CD8-positive, alpha-beta memory T cell (primary cell): ENCODE measurements around the gene TTLL6. TPM values are rescaled to one million over a fixed set of nuclear protein-coding genes. Genes with fewer than 3 reads are reported as not detected.

ENCODE experiments used
- CTCF ChIA-PET: fragments of 350-600 bp; sonication (Branson Sonifier 250); formaldehyde crosslinking; loops from one replicate; lab custom pipeline; 2021; ENCODE audit warnings: antibody characterized with exemption; lab: Charles Lee
- POLR2A ChIA-PET: fragments of 350-600 bp; sonication (Branson Sonifier 250); formaldehyde crosslinking; loops from one replicate; lab custom pipeline; 2021; ENCODE audit warnings: antibody characterized with exemption; lab: Charles Lee
- DNase-seq, 5 donors: peaks; one replicate each; pipeline versions ENCODE4 v3.0.0 to v3.0.0-alpha.2; 2020 to 2022; ENCODE audit warnings: mixed read lengths in 1 of 5
- H3K27ac ChIP-seq: one replicate; pipeline ENCODE4 v1.7.0; 2013; ENCODE audit warnings: low read depth, mild to moderate bottlenecking, low read length, moderate library complexity
- H3K27me3 ChIP-seq: 2 replicates; pipeline ENCODE4 v1.7.0; 2013; ENCODE audit warnings: low read length, mild to moderate bottlenecking; ENCODE audit not compliant: insufficient read depth, poor library complexity, severe bottlenecking
- H3K36me3 ChIP-seq: 2 replicates; pipeline ENCODE4 v1.7.0; 2013; ENCODE audit warnings: mild to moderate bottlenecking, low read length, moderate library complexity; ENCODE audit not compliant: insufficient read depth
- H3K4me1 ChIP-seq: 2 replicates; pipeline ENCODE4 v1.7.0; 2013; ENCODE audit warnings: mild to moderate bottlenecking, low read length, moderate library complexity; ENCODE audit not compliant: insufficient read depth
- H3K4me3 ChIP-seq: 2 replicates; pipeline ENCODE4 v1.7.0; 2013; ENCODE audit warnings: mild to moderate bottlenecking, low read length
- H3K9me3 ChIP-seq: 2 replicates; pipeline ENCODE4 v1.7.0; 2013; ENCODE audit warnings: mild to moderate bottlenecking, low read length
- H3K27ac Mint-ChIP-seq, 8 donors: one replicate each; pipeline ENCODE4 v1.8.0; 2020 to 2021; ENCODE audit warnings: mixed read lengths in 8 of 8, mild to moderate bottlenecking in 6 of 8, inconsistent platforms in 3 of 8, moderate library complexity in 3 of 8
- H3K27me3 Mint-ChIP-seq, 2 donors: one replicate each; pipeline ENCODE4 v1.8.0; 2020 to 2021; ENCODE audit warnings: mixed read lengths in 2 of 2, mild to moderate bottlenecking in 1 of 2, moderate library complexity in 1 of 2
- H3K36me3 Mint-ChIP-seq, 3 donors: one replicate each; pipeline ENCODE4 v1.8.0; 2020 to 2021; ENCODE audit warnings: mixed read lengths in 3 of 3, inconsistent platforms in 1 of 3, mild to moderate bottlenecking in 1 of 3
- H3K4me1 Mint-ChIP-seq, 3 donors: one replicate each; pipeline ENCODE4 v1.8.0; 2020 to 2021; ENCODE audit warnings: mixed read lengths in 3 of 3, inconsistent platforms in 1 of 3, mild to moderate bottlenecking in 1 of 3
- H3K4me3 Mint-ChIP-seq, 7 donors: one replicate each; pipeline ENCODE4 v1.8.0; 2020 to 2021; ENCODE audit warnings: mixed read lengths in 7 of 7, mild to moderate bottlenecking in 6 of 7, moderate library complexity in 4 of 7, inconsistent platforms in 2 of 7
- H3K9me3 Mint-ChIP-seq, 5 donors: one replicate each; pipeline ENCODE4 v1.8.0; 2020 to 2022; ENCODE audit warnings: mixed read lengths in 5 of 5, mild to moderate bottlenecking in 3 of 5, moderate library complexity in 2 of 5, inconsistent platforms in 1 of 5
- polyA plus RNA-seq: library from polyadenylated mRNA; unstranded; fragments of 300-500 nt; fragmentation: Illumina TruSeq; gene quantifications from one replicate; pipeline ENCODE4 v1.2.3, GENCODE V29; 2021
- total RNA-seq, 2 experiments: library from RNA; stranded (reverse); gene quantifications; one replicate each; pipeline ENCODE4 v1.2.3, GENCODE V29; 2021

The TTLL6 gene
- total and polyA plus RNA-seq, 3 experiments from 2014 or later, result not detected

GRCh38 chr17:48757524-48757961 lies 59.5 kb downstream of the TTLL6 start:
- Histone ChIP-seq H3K4me3 (no peak overlapping the region), H3K4me1 (no peaks in the 10 kb centered on the region), H3K9me3 (no peaks in the 10 kb centered on the region), H3K27me3 (peaks cover 53% of the 10 kb centered on the region), H3K27ac (no peak overlapping the region), H3K36me3 (no peaks in the 10 kb centered on the region)
- Mint-ChIP-seq H3K27me3 (peaks cover 57 to 89% of the 10 kb centered on the region in 2 donors), H3K4me1 (peaks cover 13 to 18% (median 15%) of the 10 kb centered on the region in 3 donors), H3K27ac (no peak overlapping the region), H3K9me3 (no peaks in the 10 kb centered on the region), H3K4me3 (no peak overlapping the region), H3K36me3 (peaks cover 0 to 2% (median 0%) of the 10 kb centered on the region in 3 donors)
- ChIA-PET POLR2A (no interaction called here), CTCF (interaction anchor here (1.0 kb wide), 1 partner anchor 127 kb away, joined by 3 read pairs; no protein-coding TSS in a partner anchor)
- DNase-seq, result no peak

- Histone ChIP-seq H3K27ac (no peak overlapping the region), H3K27me3 (peaks cover 60% of the 10 kb centered on the region), H3K4me1 (no peaks in the 10 kb centered on the region), H3K4me3 (no peak overlapping the region), H3K36me3 (no peaks in the 10 kb centered on the region), H3K9me3 (no peaks in the 10 kb centered on the region)
- Mint-ChIP-seq H3K36me3 (peaks cover 0 to 2% (median 0%) of the 10 kb centered on the region in 3 donors), H3K4me3 (no peak overlapping the region), H3K27ac (no peak overlapping the region), H3K9me3 (no peaks in the 10 kb centered on the region), H3K27me3 (peaks cover 58 to 89% of the 10 kb centered on the region in 2 donors), H3K4me1 (peaks cover 15 to 18% (median 16%) of the 10 kb centered on the region in 3 donors)
- CTCF ChIA-PET, result interaction anchor here (1.0 kb wide), 1 partner anchor 127 kb away, joined by 3 read pairs; no protein-coding TSS in a partner anchor
- no peak for DNase-seq
- POLR2A ChIA-PET, result no interaction called here
These were observed 60.2 kb downstream of the TTLL6 start for GRCh38 chr17:48756830-48757251.

- Histone ChIP-seq H3K4me3 (no peak overlapping the region), H3K9me3 (no peaks in the 10 kb centered on the region), H3K27me3 (peaks cover 69% of the 10 kb centered on the region), H3K27ac (no peak overlapping the region), H3K36me3 (no peaks in the 10 kb centered on the region), H3K4me1 (no peaks in the 10 kb centered on the region)
- H3K27me3 Mint-ChIP-seq, result peaks cover 67 to 93% of the 10 kb centered on the region in 2 donors
- no peak for DNase-seq
- POLR2A ChIA-PET, result no interaction called here
- peak overlapping the region in 1 of 7 donors; percentile 38 for H3K4me3 Mint-ChIP-seq
- H3K4me1 Mint-ChIP-seq, result peaks cover 16 to 19% (median 18%) of the 10 kb centered on the region in 3 donors
- H3K36me3 Mint-ChIP-seq, result peaks cover 0 to 2% (median 0%) of the 10 kb centered on the region in 3 donors
- no peak overlapping the region for H3K27ac Mint-ChIP-seq
- H3K9me3 Mint-ChIP-seq, result no peaks in the 10 kb centered on the region
- CTCF ChIA-PET, result interaction anchor here (1.4 kb wide), 1 partner anchor 124 kb away, joined by 3 read pairs; no protein-coding TSS in a partner anchor
These were observed 61.7 kb downstream of the TTLL6 start for GRCh38 chr17:48755356-48755755.

- ChIA-PET POLR2A (no interaction called here), CTCF (interaction anchor here (1.4 kb wide), 1 partner anchor 125 kb away, joined by 3 read pairs; no protein-coding TSS in a partner anchor)
- H3K4me3 Mint-ChIP-seq, result peak overlapping the region in 3 of 7 donors; percentile 1 to 38 (median 15)
- no peak overlapping the region for H3K27ac ChIP-seq
- H3K4me1 ChIP-seq, result no peaks in the 10 kb centered on the region
- H3K27me3 Mint-ChIP-seq, result peaks cover 66 to 94% of the 10 kb centered on the region in 2 donors
- H3K36me3 Mint-ChIP-seq, result peaks cover 0 to 2% (median 0%) of the 10 kb centered on the region in 3 donors
- H3K36me3 ChIP-seq, result no peaks in the 10 kb centered on the region
- H3K27ac Mint-ChIP-seq, result peak overlapping the region in 2 of 8 donors; percentile 20 to 56
- peaks cover 16 to 19% (median 18%) of the 10 kb centered on the region in 3 donors for H3K4me1 Mint-ChIP-seq
- H3K27me3 ChIP-seq, result peaks cover 76% of the 10 kb centered on the region
- no peak overlapping the region for H3K4me3 ChIP-seq
- no peaks in the 10 kb centered on the region for H3K9me3 Mint-ChIP-seq
- no peaks in the 10 kb centered on the region for H3K9me3 ChIP-seq
- DNase-seq, result no peak
These were observed 62.3 kb downstream of the TTLL6 start for GRCh38 chr17:48754500-48755261.

- Histone ChIP-seq H3K9me3 (no peaks in the 10 kb centered on the region), H3K36me3 (no peaks in the 10 kb centered on the region), H3K27ac (no peak overlapping the region), H3K4me1 (no peaks in the 10 kb centered on the region), H3K4me3 (no peak overlapping the region), H3K27me3 (peaks cover 83% of the 10 kb centered on the region)
- DNase-seq, result no peak
- Mint-ChIP-seq H3K27ac (peak overlapping the region in 3 of 8 donors; percentile 29 to 56 (median 36)), H3K4me3 (peak overlapping the region in 2 of 7 donors; percentile 1 to 17), H3K27me3 (peaks cover 70 to 94% of the 10 kb centered on the region in 2 donors), H3K4me1 (peaks cover 16 to 19% (median 18%) of the 10 kb centered on the region in 3 donors), H3K36me3 (no peaks in the 10 kb centered on the region), H3K9me3 (peaks cover 0 to 5% (median 4%) of the 10 kb centered on the region in 5 donors)
- ChIA-PET POLR2A (no interaction called here), CTCF (interaction anchor here (1.4 kb wide), 1 partner anchor 125 kb away, joined by 3 read pairs; no protein-coding TSS in a partner anchor)
These were observed 63.1 kb downstream of the TTLL6 start for GRCh38 chr17:48753794-48754499.

- Mint-ChIP-seq H3K4me1 (peaks cover 16 to 19% (median 18%) of the 10 kb centered on the region in 3 donors), H3K9me3 (peaks cover 0 to 7% (median 6%) of the 10 kb centered on the region in 5 donors), H3K27ac (peak overlapping the region in 2 of 8 donors; percentile 9 to 56), H3K27me3 (peaks cover 78 to 91% of the 10 kb centered on the region in 2 donors), H3K4me3 (peak overlapping the region in 2 of 7 donors; percentile 0 to 33), H3K36me3 (no peaks in the 10 kb centered on the region)
- DNase-seq, result no peak
- Histone ChIP-seq H3K27me3 (peaks cover 96% of the 10 kb centered on the region), H3K4me1 (no peaks in the 10 kb centered on the region), H3K36me3 (no peaks in the 10 kb centered on the region), H3K9me3 (no peaks in the 10 kb centered on the region), H3K4me3 (no peak overlapping the region), H3K27ac (no peak overlapping the region)
- CTCF ChIA-PET, result no interaction called here
- POLR2A ChIA-PET, result no interaction called here
These were observed 64.4 kb downstream of the TTLL6 start for GRCh38 chr17:48752399-48753288.

- Mint-ChIP-seq H3K27me3 (peaks cover 80 to 91% of the 10 kb centered on the region in 2 donors), H3K9me3 (peaks cover 0 to 7% (median 6%) of the 10 kb centered on the region in 5 donors), H3K4me1 (peaks cover 17 to 22% (median 21%) of the 10 kb centered on the region in 3 donors), H3K4me3 (peak overlapping the region in 1 of 7 donors; percentile 13), H3K36me3 (no peaks in the 10 kb centered on the region), H3K27ac (peak overlapping the region in 1 of 8 donors; percentile 48)
- no peak overlapping the region for H3K4me3 ChIP-seq
- peaks cover 96% of the 10 kb centered on the region for H3K27me3 ChIP-seq
- no peaks in the 10 kb centered on the region for H3K4me1 ChIP-seq
- H3K36me3 ChIP-seq, result no peaks in the 10 kb centered on the region
- no peak for DNase-seq
- no peaks in the 10 kb centered on the region for H3K9me3 ChIP-seq
- H3K27ac ChIP-seq, result no peak overlapping the region
- ChIA-PET CTCF (interaction anchor here (0.9 to 1.7 kb wide), 2 partner anchors 26 to 28 kb away, joined by 3 to 5 read pairs; partner anchors contain the start of gene PRAC2), POLR2A (no interaction called here)
These were observed 65.2 kb downstream of the TTLL6 start for GRCh38 chr17:48751733-48752398.
